Astrocyte (in vitro differentiated cells and primary cell): Measurements from ENCODE around the gene DDX18.

ENCODE experiments used
- EZH2 ChIP-seq: IDR thresholded peaks from 2 replicates; pipeline ENCODE4 v1.6.1; 2012; ENCODE audit warnings: mild to moderate bottlenecking, low read length, inconsistent platforms; ENCODE audit not compliant: insufficient read depth
- TF ChIP-seq, protein P1 (sequence below): IDR thresholded peaks from 2 replicates; pipeline ENCODE4 v1.5.1; 2011; ENCODE audit warnings: low read depth, mild to moderate bottlenecking, inconsistent platforms, low read length, moderate library complexity; ENCODE audit not compliant: insufficient read depth

DNA sequence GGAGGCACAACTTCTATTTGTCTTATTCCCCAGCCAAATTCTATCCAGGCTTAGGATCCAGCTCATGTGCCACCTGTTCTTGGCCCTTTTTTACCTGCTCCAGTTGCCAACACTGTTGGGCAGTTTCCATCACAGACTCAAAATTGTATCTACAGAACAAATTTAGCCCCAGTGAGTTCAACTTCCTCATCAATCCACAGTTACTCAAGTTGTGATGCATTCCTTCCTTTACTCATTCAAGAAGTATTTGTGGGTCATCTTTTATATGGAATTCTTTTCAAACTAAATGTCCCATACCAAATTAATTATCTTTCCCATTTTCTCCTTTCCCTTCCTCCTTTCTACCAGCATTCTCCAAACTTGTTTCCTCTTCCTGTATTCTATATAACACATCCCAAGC is 12.7 kb upstream of the DDX18 start:
- no peak for TF ChIP-seq EZH2
- TF ChIP-seq, protein P1, sequence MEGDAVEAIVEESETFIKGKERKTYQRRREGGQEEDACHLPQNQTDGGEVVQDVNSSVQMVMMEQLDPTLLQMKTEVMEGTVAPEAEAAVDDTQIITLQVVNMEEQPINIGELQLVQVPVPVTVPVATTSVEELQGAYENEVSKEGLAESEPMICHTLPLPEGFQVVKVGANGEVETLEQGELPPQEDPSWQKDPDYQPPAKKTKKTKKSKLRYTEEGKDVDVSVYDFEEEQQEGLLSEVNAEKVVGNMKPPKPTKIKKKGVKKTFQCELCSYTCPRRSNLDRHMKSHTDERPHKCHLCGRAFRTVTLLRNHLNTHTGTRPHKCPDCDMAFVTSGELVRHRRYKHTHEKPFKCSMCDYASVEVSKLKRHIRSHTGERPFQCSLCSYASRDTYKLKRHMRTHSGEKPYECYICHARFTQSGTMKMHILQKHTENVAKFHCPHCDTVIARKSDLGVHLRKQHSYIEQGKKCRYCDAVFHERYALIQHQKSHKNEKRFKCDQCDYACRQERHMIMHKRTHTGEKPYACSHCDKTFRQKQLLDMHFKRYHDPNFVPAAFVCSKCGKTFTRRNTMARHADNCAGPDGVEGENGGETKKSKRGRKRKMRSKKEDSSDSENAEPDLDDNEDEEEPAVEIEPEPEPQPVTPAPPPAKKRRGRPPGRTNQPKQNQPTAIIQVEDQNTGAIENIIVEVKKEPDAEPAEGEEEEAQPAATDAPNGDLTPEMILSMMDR = no peak
